GM18519 (cell line): ENCODE data around the gene NHSL1.
"Not testable (repeated sequence)": the region's sequence is repeated elsewhere in the genome, so short reads cannot be mapped to it uniquely, and the experiment has no call there.

ENCODE experiments used
- ATAC-seq: cut with Tn5 transposase; IDR thresholded peaks from one replicate; pipeline ENCODE4 v1.9.1; 2021; ENCODE audit warnings: mild to moderate bottlenecking, moderate library complexity; ENCODE audit not compliant: unreplicated experiment, low FRiP score

Gene NHSL1

GRCh38 chr6:138431256-138432062 lies 67.8 kb downstream of the NHSL1 start:
- ATAC-seq = no peak

GRCh38 chr6:138430361-138431145 lies 68.7 kb downstream of the NHSL1 start:
- no peak for ATAC-seq

DNA sequence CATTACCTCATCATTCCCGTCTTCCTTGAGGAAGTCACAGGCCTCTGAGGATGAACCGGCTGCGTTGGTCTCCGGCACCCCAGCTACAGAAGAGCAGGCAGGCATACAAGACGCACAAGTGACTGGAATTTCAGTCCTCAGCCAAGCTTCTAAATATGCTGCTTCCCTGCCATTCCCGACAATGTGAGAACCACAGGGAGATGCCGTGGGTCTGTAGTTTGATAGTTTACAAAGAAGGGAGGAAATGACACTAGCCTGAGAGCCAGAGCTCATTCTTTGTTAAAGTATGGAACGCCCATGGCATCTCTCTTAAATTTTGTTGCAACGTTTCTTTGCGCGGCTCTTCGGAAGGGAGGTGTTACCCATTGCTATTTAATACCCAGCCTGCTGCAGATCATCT lies 69.5 kb downstream of the NHSL1 start:
- no peak for ATAC-seq

DNA sequence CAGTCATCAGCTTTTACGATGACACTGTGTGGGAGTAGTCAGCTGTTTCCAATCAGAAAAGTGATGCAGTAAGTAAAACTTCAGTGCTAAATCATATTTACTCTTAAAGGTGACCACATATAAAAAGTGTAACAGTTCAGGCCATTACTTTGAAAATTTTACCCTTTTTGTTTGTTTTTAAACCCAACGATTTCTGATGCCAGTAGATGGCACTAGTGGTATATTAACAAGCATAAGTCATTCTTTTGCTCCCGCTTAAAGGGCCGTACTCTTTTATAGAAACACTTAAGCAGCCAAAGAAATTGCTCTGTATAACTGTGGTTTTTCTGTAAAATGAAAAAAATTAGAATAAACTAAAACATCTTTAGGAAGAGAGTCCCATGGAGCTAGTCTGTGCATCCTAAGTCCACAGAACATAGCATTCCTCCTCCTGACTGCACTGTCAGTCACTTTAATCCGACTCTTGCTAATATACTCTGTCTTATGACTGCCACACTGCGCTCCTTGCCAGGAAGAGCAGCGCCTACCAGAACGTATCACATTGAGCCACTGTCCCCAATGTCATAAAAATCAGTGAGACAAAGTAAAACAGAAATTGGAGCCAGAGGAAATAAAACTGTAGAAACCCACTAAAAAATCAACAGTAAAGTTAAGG lies 70.2 kb downstream of the NHSL1 start:
- no peak for ATAC-seq

- no peak for ATAC-seq
These were observed 71.6 kb downstream of the NHSL1 start for GRCh38 chr6:138427701-138428100.

- ATAC-seq = no peak
These were observed 72.7 kb downstream of the NHSL1 start for GRCh38 chr6:138426500-138427123.

DNA sequence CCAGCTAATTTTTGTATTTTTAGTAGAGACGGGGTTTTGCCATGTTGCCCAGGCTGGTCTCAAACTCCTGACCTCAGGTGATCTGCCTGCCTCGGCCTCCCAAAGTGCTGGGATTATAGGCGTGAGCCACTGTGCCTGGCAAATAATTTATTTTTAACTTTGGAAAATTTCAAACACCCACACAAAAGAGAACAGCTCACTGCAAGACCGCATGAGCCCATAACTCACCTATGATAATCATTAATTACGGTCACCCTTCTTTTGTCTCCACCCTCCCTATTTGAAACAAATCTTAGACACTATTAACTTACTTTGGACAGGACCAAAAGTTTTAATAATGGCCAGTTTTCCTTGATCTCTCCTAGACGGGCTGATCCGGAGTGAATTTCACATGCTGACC lies 74.0 kb downstream of the NHSL1 start:
- ATAC-seq = not testable (repeated sequence)

DNA sequence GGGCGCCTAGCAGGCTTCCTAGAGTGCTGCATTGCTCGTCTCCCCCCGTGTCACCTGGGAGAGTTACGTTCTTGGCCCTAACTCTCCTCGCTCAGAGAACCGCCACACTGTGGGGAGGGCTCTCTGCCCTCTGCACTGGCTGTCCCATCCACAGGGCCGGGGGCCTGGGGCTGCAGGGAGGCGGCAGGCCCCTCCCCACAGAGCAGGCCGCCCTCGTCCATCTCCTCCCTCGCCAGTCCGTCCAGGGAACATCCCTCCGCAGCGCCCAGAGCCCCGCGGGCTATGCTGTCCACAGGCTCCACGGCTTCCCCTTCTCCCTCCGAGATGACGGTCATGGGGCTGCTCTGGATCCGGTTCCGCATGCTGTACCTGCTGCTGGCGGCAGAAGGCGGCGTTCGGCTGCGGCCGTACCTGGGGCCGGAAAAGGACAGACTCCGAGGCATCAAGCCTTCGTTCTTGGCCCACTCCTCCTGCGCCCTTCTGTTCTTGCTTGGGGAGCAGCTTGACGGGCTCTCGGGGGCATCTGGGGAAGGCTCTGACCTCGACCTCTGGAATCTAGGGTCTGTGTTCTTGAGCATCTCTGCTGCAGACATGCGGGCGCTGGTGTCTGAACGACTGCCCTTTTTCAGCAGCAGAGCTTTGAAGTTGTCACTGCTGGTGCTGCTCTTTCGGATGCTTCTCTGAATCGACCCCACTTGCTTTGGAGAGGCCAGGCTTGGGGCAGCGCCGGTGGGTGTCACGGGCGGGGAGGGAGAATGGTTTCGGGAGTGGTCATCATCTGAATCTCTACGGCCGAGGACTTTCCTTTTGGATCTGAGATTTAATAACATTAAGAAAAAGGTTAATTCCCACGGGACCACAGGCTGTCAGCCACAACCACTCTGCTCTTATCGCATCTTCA lies 75.0 kb downstream of the NHSL1 start:
- no peak for ATAC-seq

DNA sequence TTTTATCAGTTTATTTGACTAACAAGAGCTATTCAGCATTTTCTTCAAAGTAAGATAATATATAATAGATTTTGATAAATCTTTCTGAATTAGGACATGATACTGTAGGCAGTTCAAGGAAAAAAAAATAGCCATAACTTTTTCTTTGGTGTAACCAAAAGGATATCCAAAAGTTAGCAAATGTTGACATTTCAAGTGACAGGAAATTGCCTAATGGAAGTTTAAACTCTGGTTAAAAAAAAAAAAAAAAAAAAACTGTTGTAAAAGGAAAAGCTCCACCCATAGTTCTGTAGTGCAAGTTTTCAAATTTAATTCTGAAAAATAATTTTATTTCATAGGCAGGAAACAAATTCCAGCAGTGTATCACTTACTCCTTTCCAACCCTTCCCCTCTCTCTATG lies 76.4 kb downstream of the NHSL1 start:
- ATAC-seq = no peak

GRCh38 chr6:138421608-138422007 lies 77.7 kb downstream of the NHSL1 start:
- no peak for ATAC-seq

- no peak for ATAC-seq
These were observed 78.2 kb downstream of the NHSL1 start for GRCh38 chr6:138421089-138421488.

DNA sequence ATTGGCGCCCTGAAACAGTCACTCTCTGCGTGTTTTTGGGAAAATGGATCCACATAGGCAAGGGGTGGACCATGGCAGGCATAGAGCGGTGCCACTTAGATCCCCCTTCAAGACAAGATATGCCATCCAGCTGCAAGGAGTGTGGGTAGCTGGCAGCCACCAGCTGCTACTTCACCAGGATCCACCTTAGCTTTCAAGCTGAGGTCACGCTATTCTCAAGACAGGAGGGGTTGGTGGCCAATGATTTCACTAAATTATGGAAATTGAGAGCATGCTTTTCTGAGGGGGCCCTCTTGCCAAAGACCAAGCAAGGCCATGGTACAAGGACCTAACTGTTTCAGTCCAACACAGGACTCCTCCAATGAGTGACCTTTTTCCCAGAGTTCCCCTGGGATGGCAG lies 78.9 kb downstream of the NHSL1 start:
- no peak for ATAC-seq

- ATAC-seq = no peak
These were observed 79.5 kb downstream of the NHSL1 start for GRCh38 chr6:138419766-138420165.

GRCh38 chr6:138418118-138418742 lies 81.1 kb downstream of the NHSL1 start:
- no peak for ATAC-seq

- no peak for ATAC-seq
These were observed 81.7 kb downstream of the NHSL1 start for GRCh38 chr6:138417493-138418117.

DNA sequence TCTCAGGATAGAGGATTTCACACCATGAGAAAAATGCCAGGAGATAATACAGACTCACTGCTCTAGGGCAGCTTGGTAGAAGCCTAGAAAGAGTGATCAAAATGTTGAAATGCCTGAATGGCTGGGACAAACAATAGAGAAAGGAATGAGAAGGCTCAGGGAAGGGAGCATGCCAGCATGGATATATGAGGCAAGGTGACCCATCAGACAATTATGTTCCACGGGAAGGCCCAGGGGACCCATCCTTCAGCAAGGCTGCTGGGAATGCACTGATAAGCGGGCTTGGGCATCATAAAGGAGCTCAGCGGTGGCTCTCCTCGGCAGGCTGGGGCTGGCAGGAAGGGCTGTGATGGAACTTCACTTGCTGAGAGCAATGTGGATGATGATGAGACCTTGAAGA lies 83.1 kb downstream of the NHSL1 start:
- no peak for ATAC-seq

DNA sequence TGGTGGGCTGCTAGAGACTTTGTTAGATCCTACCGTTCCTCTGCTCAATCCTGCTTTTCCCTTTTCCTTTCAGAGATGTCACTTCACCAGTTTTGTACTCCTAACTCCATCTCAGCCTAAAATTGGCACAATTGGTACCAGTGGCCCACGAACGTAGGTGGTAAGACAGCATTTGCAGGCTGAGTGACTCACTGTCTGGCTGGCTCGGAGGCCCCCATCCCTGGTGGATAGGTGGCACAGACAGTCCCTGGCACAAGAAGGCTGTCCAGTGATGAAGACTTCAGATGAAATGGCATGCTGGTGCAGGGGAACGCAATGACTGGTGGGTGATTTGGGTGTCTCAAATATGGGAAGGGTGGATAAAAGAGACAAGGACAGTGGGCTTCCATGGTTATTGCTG lies 84.2 kb downstream of the NHSL1 start:
- ATAC-seq = no peak

GRCh38 chr6:138410972-138411880 lies 88.1 kb downstream of the NHSL1 start:
- ATAC-seq = no peak
